ENCODE results near the gene CPLX4.

The CPLX4 gene

DNA sequence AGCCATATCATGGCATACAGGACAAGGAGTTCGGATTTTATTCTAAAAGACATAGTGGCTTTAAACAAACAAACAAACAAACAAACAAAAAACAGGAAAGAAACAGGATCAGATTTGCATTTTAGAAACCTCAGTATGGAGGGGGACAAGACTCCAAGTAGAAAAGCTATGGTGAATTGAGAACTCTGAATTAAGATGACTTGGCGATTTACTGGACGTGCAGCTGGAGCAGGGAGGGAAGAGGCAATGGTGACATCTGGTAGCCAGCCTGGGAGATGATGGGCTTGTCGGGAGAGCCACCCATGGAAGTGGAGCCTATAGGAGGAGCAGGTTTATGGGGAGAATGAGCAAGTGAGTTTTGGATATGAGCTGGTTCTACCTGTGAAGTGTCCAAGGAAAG is 13.2 kb downstream of the CPLX4 start:
- no peak for FAIRE-seq

DNA sequence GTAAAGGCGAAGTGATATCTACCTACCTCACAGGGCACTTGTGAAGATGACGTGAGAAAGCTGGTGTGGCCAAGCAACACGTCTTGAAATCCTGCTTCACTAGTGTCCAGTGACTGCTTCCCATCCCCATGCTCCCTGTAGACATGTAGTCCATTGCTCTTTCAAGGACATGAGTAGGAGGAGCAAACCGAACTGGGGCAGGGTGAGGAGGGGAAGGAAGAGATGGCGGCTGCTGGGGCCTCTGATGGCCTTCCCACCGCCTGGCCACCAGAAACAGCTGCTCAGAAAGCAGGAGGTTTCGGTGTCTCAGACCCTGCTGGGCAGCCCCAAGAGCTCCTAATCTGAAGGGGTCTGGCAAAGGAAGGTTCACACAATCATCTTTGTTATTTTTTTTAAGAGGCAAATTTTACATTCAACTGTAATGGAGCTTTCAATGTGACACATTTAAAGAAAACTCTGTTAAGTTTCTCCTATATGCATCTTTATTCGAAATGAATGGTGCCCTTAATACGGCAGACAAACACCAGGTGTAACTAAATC is 14.7 kb downstream of the CPLX4 start:
- FAIRE-seq = no peak

DNA sequence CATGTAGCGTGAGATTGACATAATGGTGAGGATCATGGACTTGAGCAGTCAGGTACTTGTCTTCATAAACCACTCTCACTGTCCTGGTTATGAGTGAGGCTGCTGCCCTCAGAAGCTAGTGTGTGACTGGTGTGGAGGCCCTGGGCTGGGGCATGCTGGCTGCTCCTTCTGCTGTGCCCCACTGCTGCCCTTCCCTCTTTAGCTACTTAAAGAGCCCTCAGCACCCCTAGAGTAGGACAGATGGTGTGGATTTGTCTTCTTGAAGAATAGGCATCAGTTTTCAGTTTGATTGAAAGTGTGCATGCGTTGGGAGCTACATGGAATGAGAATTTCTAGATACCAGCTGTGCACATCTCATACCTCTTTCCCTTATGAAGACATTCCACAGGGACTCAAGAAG is 15.4 kb downstream of the CPLX4 start:
- FAIRE-seq = no peak

DNA sequence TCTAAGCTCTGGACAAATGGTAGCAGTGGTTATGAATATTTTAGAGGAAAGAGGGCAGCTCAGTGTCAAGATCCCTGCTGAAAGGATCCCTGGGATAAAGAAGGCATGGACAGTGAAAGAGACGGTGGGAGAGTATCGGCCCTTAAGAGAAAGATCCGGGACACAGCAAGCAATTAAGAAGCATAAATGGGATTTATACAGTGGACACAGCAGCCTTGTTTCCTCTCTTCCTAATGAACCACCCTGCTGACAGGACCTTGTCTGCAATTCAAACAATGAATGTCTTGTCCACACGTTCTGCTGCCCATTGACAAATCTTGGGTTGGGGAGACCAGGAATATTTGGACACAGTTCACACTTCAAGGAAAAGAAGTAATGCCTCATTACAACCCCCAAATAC is 16.5 kb downstream of the CPLX4 start:
- no peak for FAIRE-seq

DNA sequence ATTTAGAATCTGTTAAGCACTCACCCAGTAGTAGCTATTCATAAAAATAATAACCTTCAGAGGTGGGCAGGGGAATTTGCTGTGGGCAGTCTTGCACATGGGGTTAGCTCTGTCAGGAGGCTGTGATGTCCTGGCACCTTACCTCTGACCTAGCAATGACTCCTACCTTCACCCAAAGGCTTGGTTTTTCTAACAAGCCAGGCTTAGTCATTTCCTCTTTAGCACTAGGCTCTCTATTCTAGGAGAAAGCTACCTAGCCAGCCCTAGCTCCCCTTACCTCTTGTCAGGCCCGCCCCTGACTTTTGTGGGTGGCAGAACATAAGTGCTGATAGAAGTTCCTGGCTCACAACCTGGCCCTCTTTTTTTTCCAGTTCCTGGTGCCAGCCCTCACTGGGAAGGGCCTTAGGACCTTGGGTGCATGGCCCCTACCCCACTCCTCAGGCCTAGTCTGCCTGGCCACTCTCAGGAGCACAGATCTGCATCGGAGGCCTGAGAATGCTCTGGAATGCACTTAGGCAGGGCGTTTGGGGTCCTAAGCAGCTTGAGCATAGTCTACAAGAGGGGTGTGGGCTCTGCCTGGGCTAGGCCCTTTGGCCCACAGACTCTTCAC is 17.7 kb downstream of the CPLX4 start:
- FAIRE-seq = no peak

DNA sequence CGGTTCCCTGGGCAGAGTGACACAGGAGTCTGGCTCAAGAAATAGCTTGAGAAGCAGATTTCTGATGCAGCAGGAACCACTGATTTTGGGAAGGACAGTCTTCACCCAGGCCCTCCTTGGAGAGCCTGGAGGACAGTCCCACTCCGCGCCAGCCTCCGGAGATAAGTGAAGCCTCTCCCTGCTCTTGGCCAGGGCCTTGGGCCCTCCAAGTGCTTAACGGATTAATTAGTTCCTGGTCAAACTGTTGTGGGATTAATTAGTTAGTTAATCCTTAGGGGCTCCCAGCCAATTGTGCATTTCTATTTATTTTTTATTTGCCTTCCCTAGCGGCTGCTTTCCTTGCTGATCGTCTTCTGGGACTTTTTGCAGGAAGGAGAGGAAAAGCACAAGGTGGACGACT is 19.6 kb downstream of the CPLX4 start:
- FAIRE-seq = no peak

DNA sequence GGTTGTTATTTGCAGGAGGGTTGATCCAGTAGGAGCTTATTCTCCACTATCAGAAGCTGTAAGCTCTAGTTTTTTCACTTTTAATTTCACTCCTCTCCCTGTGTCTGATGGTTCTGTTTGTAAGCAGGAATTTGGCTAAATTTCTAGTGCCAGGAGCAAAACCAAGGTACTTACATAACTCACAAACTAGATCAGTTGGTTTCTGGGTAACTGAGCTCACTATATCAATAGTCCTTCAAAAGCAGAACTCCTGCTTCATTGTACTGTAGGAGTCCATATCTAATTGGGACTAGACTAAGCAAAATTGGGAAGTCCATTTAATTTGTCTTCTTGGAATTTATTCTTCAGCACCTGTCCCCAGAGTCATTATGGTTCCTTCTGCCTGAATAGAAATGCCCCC is 25.1 kb downstream of the CPLX4 start:
- FAIRE-seq = no peak

DNA sequence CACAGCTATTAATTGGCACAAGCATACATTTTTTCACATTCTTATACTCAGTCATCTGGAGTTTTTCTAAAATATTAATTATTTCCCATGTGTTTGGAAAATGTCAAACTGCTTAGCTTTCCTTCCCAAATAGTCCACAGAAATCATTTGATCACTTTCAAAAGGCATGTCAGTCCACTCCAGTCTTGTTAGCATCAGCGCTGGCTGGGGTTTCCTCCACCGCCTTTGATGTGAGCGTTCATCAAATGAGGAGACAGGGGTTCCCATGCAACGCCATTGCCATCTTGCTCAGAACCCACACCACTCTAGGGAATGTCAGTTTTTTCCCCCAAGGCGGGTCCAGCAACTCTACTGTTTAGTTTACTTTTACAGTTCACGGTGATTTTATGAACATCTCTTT is 32.1 kb downstream of the CPLX4 start:
- no peak for FAIRE-seq

DNA sequence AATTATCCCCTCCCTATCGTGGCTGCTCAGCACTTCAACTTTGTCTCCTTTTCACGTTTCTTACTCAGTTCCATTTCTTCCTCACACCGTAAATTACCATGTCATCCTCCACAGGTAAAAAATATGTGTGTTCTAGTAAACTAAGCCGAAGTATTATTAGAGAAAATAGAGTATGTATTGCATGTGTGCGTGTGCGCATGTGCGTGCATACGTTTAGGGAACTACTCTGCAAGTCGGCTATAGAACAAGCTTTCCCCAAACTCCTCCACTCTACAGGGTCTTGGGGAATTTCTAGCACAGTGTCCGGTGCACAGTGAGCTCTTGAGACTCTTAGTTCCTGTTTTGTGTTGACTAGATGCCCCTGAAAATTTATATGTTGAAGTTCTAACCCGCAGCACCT is 36.1 kb downstream of the CPLX4 start:
- no peak for FAIRE-seq

DNA sequence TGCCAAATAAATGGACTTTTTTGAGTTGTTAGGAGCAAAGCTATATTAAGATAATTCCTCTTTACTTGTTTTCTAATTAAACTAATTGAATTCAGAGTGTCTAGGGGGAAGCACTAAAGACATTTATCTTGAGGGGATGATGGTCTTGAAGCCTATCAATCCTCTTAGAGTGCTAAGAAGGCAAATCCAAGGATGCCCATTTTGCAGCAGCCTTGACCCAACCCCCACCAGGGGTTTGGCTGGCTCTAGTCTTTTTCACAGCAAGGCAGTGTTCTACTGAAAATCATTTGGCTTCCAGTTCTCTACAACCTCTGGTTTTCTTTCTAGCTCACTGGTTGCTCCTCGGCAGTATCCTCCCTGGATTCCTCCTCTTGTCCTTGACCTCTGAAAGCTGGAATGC is 38.7 kb downstream of the CPLX4 start:
- no peak for FAIRE-seq

DNA sequence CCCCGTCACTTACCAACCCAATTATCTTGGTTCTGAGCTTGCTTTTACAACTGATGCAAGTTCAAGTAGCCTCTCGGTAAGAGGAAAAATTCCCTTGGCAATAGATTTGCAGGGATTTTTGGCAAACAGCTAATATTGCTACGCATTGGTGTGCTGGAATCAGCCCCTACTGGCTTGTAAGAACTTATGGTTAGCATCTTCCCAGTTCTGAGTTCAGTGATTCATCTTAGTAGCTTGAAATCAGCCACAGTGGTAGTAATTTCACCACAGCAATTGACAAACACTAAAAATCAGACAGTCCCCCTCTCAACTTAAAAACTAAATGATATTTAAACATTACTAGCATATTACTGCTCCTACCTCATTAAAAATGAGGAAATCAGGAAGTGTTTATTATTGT is 39.3 kb downstream of the CPLX4 start:
- FAIRE-seq = no peak

DNA sequence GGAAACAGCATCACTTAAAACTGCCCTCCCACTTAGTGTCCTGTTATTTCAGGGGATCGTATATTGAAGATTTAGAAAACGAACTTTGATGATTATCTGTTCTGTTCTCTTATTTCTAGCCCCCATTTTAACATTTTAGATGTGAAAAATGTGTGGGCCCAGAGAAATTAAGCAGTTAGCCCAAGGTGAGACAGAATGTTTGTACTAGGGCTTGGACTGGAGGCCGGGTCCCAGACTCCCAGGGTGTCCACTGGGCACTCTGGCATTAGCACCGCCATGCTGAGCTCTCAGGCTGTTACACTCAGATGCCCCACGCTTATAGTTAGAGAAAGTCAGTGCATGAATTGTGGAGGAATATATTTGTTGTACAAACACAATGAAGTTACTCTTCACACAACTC is 39.7 kb downstream of the CPLX4 start:
- no peak for FAIRE-seq

DNA sequence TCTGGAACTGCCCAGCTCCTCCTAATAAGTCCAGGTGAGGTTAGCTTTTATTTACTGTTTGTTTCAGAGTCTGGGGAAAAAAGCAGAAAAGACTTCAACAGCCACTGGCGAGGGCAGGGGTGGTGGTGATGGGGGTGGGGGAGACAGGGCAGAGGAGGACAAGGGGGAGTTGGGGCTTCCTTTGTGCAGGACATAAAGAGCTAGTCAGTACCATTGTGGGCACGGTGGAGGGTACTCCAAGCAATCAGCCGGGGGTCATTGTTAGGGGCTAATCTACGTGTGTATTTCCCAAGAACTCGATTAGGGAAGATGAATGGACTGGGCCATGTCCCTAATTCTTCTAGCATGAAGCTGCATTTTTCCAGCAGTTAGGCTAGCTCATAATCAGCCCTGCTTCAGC is 42.4 kb downstream of the CPLX4 start:
- FAIRE-seq = no peak

DNA sequence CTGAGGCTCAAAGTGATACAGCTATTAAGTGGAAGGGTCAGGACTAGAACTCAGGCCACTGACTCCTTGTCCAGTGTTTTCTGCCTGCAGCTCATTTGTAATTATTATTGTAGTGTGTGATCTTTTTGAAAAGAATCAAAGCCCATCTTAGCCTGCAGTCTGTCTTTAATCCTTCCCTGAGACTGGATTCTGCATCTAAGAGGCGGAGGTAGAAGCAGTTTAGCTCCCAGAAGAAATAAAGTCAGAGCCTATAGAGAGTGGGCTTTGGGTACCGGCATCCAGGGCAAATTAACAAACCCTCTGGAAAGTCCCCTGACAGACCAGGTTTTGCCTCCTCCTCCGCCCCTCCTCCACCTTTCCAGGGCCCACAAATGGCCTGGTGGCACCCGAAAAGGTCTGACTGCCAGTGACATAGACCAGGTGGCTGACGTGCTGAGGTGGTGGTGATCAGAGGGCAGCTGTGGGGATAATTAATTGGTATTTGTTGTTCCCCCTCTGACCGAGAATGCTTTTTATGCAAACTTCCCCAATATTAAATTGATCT is 43.0 kb downstream of the CPLX4 start:
- no peak for FAIRE-seq

DNA sequence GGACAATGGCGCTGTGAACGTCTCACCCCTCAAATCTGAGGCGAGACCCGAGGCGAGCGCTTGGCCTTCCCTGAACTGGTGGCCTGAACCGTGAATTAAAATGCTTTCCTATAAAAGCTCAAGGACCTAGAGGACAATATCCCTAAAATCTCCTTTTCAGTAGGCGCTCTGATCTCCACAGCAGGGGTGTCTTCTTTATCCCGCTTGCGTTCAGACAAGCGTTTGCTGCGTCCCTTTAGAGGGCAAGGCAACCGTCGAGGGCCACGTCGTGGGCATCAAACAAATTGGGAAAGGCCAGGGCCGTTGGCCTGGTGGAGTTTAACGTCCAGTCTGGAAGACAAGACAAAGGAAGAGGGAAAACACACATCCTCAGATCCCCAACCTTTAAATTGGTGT is 43.9 kb downstream of the CPLX4 start:
- no peak for FAIRE-seq

DNA sequence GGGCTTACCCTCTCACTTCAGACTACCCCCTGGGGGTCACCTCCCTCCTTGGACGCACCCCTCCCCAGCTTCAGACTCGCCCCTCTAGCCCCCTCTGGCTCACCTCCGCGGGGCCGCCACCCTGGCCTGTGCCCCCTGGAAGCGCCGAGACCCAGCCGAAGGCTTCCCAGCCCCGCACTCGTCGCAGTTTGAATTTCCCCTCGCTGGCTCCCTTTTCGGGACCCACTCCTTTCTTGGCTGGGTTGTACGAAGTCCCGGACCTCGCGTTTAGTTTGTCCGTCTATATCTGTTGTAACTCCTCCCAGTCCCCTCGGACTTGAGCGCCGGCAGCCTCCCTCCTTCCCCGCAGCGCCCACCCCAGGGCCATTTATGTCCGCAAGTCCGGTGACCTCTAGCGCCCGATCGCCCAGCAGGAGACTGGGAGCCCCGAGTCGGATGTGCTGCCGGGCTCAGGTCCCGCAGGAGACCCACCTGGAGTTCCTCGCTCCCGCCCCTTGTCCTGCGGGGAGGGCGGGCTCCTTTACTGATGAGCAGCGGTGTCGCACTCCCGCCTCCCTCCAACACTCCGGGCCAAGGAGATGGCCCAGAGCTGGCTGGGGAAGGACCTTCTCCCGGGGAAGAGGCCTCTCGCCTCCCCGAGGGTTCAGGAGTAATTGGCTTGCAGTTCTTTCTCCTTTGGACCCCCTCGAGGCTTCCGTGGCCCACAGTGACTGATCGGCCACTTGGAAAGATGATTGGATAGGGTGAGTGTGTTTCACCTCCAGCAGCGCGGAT is 44.5 kb downstream of the CPLX4 start:
- FAIRE-seq = no peak

DNA sequence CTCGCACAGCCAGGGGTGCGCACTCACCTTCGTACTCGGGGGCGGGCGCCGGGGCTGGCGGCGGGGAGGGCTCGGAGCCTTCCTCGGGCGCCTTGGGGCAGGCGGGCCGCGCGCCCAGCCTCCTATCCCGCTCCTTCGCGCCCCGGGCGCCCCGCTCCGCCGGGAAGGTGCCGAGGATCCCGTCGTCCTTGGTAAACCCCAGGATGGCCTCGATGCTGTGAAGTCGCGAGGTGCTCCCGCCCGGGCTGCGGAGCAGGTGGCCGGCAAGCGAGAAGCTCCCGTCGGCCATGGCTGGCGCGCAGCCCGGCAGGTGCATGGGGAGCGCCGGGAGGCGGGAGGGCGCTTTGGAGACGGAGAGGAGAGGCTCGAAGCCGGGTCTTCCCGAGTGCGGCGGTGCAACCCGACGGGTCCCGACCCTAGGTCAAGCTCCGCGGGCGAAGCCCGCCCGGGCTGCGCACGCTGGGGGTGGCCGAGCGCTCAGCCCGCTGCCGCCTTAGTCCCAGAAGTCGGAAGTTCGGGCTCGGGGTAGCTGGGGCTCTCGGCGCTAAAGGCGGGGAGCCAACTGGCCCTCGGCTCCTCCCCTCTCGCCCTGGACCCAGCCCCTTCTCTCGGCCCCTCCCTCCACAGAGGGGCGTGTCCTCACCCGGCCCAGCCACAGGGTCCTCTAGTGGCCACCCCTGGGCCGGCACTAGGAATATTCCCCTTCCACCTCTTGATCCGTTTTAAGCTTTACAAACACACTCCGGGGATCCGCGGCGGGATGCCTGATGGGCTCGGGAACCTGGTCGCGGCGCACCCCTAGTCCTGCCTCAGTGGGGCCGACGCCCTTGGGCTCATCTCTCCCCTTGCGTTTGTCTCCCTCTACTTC is 45.3 kb downstream of the CPLX4 start, which contains the start of gene RAX:
Gene RAX (minus strand): TSS at position 564 of the 868 bp plus-strand sequence. CDS start 248 bp downstream, at position 316.
- no peak for FAIRE-seq

DNA sequence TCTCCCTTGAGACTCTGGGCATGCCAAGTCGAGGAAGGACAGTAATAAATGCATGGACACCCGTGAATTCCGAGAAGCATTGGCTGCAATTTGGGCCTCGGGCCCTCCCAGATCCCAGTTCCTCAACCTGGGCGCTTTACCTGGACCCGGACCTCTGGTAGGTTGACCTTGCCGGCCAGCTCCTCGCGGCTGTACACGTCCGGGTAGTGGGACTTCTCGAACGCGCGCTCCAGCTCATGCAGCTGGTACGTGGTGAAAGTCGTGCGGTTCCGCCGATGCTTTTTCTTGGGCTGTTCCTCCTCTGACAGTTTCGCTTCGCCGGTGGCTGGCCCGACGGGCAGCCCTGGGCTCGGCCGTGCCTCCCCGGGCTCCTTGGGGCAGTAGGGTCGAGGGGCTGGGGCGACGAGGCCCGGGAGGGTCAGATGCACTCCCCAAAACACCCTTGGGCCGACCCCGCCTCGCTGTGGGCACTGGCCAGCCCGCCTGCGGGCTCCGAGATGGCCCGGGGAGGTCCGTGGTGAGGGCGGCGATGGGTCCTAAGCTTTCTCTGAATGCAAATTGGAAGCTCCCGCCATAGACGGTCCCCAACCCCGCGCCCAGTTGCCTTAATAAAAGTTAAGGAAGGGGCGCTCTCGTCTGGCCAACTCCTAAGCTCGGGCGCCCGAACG is 46.1 kb downstream of the CPLX4 start:
- no peak for FAIRE-seq

DNA sequence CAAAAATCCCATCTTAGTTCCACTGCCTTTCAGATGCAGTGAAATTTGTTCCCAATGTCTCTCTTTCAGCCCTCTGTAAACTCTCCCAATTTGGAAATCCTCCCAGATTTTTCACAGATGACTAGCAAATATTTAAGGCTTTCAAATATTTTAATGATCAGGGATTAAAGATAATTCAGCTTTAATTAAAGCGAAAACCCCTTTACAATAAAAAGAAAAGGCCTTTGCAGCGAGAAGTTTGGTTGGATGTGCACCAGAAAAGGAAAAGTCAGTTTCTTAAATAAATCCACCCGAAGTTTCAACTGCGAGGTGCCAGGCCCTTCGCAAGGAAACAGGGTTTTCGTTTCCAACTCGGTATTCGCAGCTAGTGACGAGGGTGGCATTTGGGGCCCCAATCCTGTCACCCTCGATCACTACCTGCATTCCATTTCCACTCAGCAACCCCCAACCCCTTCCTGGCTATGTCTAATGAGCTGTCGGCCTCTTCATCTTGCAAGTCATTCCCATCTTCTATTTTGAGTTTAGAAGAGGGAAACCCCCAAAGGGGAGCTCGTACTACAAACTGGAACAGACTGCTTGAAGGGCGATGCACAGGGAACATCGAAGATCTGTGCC is 46.7 kb downstream of the CPLX4 start:
- FAIRE-seq = no peak

DNA sequence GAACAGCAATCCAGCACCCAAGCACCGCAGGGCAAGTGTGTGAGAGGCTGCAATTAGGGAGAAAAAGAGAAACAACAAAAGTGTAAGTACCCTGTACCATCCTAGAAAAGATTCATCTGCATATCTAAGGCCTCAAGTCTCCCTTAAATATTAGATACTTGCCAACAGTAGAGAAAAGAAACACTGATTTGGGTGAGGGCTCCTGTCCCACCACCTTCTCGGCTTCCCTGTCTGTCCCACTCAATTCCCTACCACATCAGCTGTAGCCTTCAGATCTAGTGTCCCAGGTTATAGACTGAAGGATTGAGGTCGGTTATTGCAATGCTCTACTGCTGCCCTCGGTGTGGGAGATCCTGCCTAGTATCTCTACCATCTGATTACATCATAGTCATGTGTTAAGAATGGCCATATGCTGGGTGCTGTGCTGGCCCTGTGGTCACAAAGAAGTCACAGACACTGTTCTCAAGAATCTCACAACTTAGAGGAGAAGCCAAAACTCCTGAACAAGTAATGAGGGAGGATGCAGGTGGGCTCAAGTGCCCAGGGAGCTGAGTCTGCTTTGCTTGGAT is 47.7 kb downstream of the CPLX4 start:
- no peak for FAIRE-seq

DNA sequence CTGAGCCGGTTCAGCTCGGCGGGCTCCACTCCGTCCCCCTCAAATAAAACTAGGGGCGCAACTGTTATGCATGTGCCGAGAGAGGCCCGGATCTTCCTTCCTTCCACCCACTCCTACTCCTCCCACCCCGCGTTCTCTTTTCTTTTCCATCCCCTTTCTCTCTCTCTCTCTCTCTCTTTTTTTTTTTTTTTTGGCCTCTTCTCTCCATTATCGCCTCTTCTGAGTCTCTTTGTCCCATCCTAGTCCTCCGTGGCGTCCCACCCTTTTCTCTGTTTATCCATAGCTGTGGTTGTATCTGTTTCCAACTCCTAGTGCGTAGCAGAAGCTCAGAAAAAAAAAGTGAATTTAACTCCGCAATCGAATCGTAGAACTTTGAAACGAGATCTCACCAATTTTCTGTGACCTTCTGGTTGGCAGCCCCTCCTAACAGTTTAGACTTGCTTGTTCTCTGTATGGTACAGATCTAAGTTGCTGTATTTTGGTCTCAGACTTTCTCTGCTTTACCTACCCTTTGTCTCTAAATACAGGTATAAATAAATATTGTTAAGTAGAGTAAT is 48.8 kb downstream of the CPLX4 start:
- FAIRE-seq = no peak

Data from G401.6 (cell line).